Measurements from ENCODE around the gene FGF13. TPM values are rescaled to one million over a fixed set of nuclear protein-coding genes. Genes with fewer than 3 reads are reported as not detected.

Gene FGF13
- total RNA-seq, 1 experiment from 2014 or later, result not detected

DNA sequence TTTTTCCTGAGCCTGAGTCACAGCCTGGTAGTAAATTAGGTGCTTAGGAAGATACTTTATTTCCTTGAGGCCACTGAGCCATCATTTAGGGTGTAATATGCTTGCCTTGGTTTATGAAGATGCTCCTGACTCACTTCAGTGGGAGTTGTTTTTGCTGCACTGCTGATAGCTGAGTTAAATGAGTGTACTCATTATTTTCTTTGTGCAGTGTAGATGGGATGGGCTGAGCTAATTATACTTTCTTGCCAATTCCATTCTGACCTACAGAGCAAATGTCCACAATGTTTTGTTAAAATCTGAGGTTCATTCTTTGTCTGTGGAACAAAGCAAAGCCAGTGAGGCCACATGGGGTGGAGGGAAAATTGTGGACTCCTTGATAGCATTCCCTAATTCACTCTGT is 60.0 kb downstream of the FGF13 start:
- TF ChIP-seq TCF7L2 (IDR thresholded peaks at IDR 0.05; ENCODE audit: low read depth, low read length) (no peak), POLR2AphosphoS5 (IDR thresholded peaks at IDR 0.05; ENCODE audit: low read depth, low read length) (no peak), SIN3A (IDR thresholded peaks at IDR 0.05; ENCODE audit: borderline replicate concordance, insufficient read depth, low read depth, low read length) (no peak)
- TF ChIP-seq, protein P1, sequence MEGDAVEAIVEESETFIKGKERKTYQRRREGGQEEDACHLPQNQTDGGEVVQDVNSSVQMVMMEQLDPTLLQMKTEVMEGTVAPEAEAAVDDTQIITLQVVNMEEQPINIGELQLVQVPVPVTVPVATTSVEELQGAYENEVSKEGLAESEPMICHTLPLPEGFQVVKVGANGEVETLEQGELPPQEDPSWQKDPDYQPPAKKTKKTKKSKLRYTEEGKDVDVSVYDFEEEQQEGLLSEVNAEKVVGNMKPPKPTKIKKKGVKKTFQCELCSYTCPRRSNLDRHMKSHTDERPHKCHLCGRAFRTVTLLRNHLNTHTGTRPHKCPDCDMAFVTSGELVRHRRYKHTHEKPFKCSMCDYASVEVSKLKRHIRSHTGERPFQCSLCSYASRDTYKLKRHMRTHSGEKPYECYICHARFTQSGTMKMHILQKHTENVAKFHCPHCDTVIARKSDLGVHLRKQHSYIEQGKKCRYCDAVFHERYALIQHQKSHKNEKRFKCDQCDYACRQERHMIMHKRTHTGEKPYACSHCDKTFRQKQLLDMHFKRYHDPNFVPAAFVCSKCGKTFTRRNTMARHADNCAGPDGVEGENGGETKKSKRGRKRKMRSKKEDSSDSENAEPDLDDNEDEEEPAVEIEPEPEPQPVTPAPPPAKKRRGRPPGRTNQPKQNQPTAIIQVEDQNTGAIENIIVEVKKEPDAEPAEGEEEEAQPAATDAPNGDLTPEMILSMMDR (IDR thresholded peaks at IDR 0.05), result no peak
- no peaks in the 10 kb centered on the region for H3K4me1 ChIP-seq (ENCODE audit: control insufficient read depth, insufficient read depth, low read length)
- DNase-seq (ENCODE audit: low read depth, low spot score), result no peak
- H3K27me3 ChIP-seq (ENCODE audit: control insufficient read depth, insufficient read depth, low read length), result no peaks in the 10 kb centered on the region
- no peak overlapping the region for H3K27ac ChIP-seq (ENCODE audit: low read length)
- no peaks in the 10 kb centered on the region for H3K9me3 ChIP-seq (ENCODE audit: control insufficient read depth, insufficient read depth, low read depth, low read length)
- no peak overlapping the region for H3K4me3 ChIP-seq (ENCODE audit: low read depth in 2 of 2, low read length in 2 of 2)
- BruUV-seq (replicated peaks), result no TSS peak
- in situ Hi-C loops (cut with HindIII; ENCODE audit: low pct_unique_long_range_greater_than_20kb, low sequenced_read_pairs) (no loop called here), intact Hi-C loops (cut with micrococcal nuclease; ENCODE audit: unreplicated experiment) (no loop called here)
- no peak for ATAC-seq
- no peaks in the 10 kb centered on the region for H3K36me3 ChIP-seq (ENCODE audit: control insufficient read depth, insufficient read depth, low read length)
- ChIA-PET POLR2A (no interaction called here), CTCF (no interaction called here)

DNA sequence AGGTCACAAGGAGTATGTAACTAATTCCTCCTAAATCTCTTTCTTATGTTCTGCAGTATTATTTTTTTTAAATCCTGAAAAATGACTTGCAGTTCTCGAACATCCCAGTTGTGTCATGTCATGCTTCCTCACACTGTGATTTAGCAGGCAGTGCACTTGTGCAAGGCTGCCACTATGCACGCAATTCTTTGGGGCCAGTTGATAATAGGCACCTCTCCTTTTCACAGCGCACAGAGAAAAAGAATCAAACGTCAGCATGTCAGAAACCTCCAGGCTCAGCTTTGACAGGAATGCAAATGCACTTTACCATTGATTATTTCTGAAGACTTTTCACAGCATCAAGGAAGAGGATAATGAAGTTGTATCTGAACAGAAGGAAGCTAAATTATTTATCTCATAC is 62.9 kb downstream of the FGF13 start:
- no peaks in the 10 kb centered on the region for H3K27me3 ChIP-seq (ENCODE audit: control insufficient read depth, insufficient read depth, low read length)
- ATAC-seq (no peak), DNase-seq (ENCODE audit: low read depth, low spot score) (no peak)
- intact Hi-C loops (cut with micrococcal nuclease; ENCODE audit: unreplicated experiment), result no loop called here
- no peaks in the 10 kb centered on the region for H3K4me1 ChIP-seq (ENCODE audit: control insufficient read depth, insufficient read depth, low read length)
- in situ Hi-C loops (cut with HindIII; ENCODE audit: low pct_unique_long_range_greater_than_20kb, low sequenced_read_pairs), result no loop called here
- TF ChIP-seq SIN3A (IDR thresholded peaks at IDR 0.05; ENCODE audit: borderline replicate concordance, insufficient read depth, low read depth, low read length) (no peak), TCF7L2 (IDR thresholded peaks at IDR 0.05; ENCODE audit: low read depth, low read length) (no peak), POLR2AphosphoS5 (IDR thresholded peaks at IDR 0.05; ENCODE audit: low read depth, low read length) (no peak)
- TF ChIP-seq, protein P2, sequence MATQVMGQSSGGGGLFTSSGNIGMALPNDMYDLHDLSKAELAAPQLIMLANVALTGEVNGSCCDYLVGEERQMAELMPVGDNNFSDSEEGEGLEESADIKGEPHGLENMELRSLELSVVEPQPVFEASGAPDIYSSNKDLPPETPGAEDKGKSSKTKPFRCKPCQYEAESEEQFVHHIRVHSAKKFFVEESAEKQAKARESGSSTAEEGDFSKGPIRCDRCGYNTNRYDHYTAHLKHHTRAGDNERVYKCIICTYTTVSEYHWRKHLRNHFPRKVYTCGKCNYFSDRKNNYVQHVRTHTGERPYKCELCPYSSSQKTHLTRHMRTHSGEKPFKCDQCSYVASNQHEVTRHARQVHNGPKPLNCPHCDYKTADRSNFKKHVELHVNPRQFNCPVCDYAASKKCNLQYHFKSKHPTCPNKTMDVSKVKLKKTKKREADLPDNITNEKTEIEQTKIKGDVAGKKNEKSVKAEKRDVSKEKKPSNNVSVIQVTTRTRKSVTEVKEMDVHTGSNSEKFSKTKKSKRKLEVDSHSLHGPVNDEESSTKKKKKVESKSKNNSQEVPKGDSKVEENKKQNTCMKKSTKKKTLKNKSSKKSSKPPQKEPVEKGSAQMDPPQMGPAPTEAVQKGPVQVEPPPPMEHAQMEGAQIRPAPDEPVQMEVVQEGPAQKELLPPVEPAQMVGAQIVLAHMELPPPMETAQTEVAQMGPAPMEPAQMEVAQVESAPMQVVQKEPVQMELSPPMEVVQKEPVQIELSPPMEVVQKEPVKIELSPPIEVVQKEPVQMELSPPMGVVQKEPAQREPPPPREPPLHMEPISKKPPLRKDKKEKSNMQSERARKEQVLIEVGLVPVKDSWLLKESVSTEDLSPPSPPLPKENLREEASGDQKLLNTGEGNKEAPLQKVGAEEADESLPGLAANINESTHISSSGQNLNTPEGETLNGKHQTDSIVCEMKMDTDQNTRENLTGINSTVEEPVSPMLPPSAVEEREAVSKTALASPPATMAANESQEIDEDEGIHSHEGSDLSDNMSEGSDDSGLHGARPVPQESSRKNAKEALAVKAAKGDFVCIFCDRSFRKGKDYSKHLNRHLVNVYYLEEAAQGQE (IDR thresholded peaks at IDR 0.05; ENCODE audit: insufficient read depth in 1 of 2, low read depth in 2 of 2, low read length in 1 of 2), result no peak
- TF ChIP-seq, protein P1 (IDR thresholded peaks at IDR 0.05), result no peak
- BruUV-seq (replicated peaks), result no TSS peak
- no peaks in the 10 kb centered on the region for H3K36me3 ChIP-seq (ENCODE audit: control insufficient read depth, insufficient read depth, low read length)
- ChIA-PET POLR2A (no interaction called here), CTCF (no interaction called here)
- H3K4me3 ChIP-seq (ENCODE audit: low read depth in 2 of 2, low read length in 2 of 2), result no peak overlapping the region
- H3K9me3 ChIP-seq (ENCODE audit: control insufficient read depth, insufficient read depth, low read depth, low read length), result no peaks in the 10 kb centered on the region
- H3K27ac ChIP-seq (ENCODE audit: low read length), result no peak overlapping the region
